CD14-positive monocyte (primary cell): ENCODE data around the gene MTCL3.

Source experiments
- DNase-seq, 3 donors: peaks; one replicate each; pipeline ENCODE4 v3.0.0-alpha.2; 2011 to 2022
- H2AFZ ChIP-seq: 2 replicates; pipeline ENCODE4 v1.6.0; 2012; ENCODE audit warnings: mild to moderate bottlenecking, low read depth, low read length, inconsistent platforms; ENCODE audit not compliant: insufficient read depth, poor library complexity, severe bottlenecking
- H3K27ac ChIP-seq, 2 donors: 1 replicate in 1 of 2; 2 replicates in 1 of 2; pipeline ENCODE4 v1.5.1; 2012 to 2013; ENCODE audit warnings: low read length in 2 of 2, control low read depth in 1 of 2, inconsistent platforms in 1 of 2, low read depth in 1 of 2, mild to moderate bottlenecking in 1 of 2
- H3K27me3 ChIP-seq, 2 donors: one replicate each; pipeline versions ENCODE4 v1.6.0 to v1.6.1; 2011 to 2013; ENCODE audit warnings: low read length in 2 of 2; ENCODE audit not compliant: control insufficient read depth in 2 of 2, insufficient read depth in 2 of 2
- H3K36me3 ChIP-seq, 2 donors: replicated peaks in 1 of 2; 1 replicate in 1 of 2; 2 replicates in 1 of 2; pipeline versions ENCODE4 v1.5.1 to v1.6.1; 2012 to 2013; ENCODE audit warnings: low read length in 2 of 2, control low read depth in 1 of 2, inconsistent platforms in 1 of 2, mild to moderate bottlenecking in 1 of 2; ENCODE audit not compliant: insufficient read depth in 2 of 2, control insufficient read depth in 1 of 2
- H3K4me1 ChIP-seq, 2 donors: 1 replicate in 1 of 2; 2 replicates in 1 of 2; pipeline versions ENCODE4 v1.5.1 to v1.6.1; 2012 to 2013; ENCODE audit warnings: low read length in 2 of 2, control low read depth in 1 of 2, inconsistent platforms in 1 of 2, mild to moderate bottlenecking in 1 of 2, moderate library complexity in 1 of 2; ENCODE audit not compliant: insufficient read depth in 2 of 2, control insufficient read depth in 1 of 2
- H3K4me2 ChIP-seq: replicated peaks from 2 replicates; pipeline ENCODE3; 2012; ENCODE audit warnings: low read length, moderate library complexity, mild to moderate bottlenecking; ENCODE audit not compliant: poor library complexity, severe bottlenecking; ENCODE audit errors: extremely low read depth
- H3K4me3 ChIP-seq, 3 experiments: fragments of 200-600 bp in 1 of 3; sonication (generic) in 1 of 3; replicated peaks in 1 of 3; 1 replicate in 2 of 3; 2 replicates in 1 of 3; pipeline ENCODE4 v1.5.1; 2011 to 2013; ENCODE audit warnings: low read length in 3 of 3, mild to moderate bottlenecking in 3 of 3, control low read depth in 2 of 3, low read depth in 2 of 3, inconsistent platforms in 1 of 3, moderate library complexity in 1 of 3
- H3K79me2 ChIP-seq: 2 replicates; pipeline ENCODE4 v1.6.0; 2012; ENCODE audit warnings: mild to moderate bottlenecking, control low read depth, inconsistent platforms, low read length, moderate library complexity; ENCODE audit not compliant: insufficient read depth
- H3K9ac ChIP-seq: 2 replicates; pipeline ENCODE4 v1.6.0; 2017; ENCODE audit warnings: low read length, mild to moderate bottlenecking; ENCODE audit not compliant: insufficient read depth, poor library complexity, severe bottlenecking
- H3K9me3 ChIP-seq, 2 donors: replicated peaks in 1 of 2; 1 replicate in 1 of 2; 2 replicates in 1 of 2; pipeline versions ENCODE4 v1.5.1 to v1.6.1; 2012 to 2013; ENCODE audit warnings: low read length in 2 of 2, control low read depth in 1 of 2; ENCODE audit not compliant: control insufficient read depth in 1 of 2, insufficient read depth in 1 of 2
- H4K20me1 ChIP-seq: 2 replicates; pipeline ENCODE4 v1.6.0; 2012; ENCODE audit warnings: mild to moderate bottlenecking, low read length, control low read depth, moderate library complexity; ENCODE audit not compliant: insufficient read depth
- H3K27ac Mint-ChIP-seq, 7 donors: one replicate each; pipeline ENCODE4 v1.8.0; 2020; ENCODE audit warnings: mild to moderate bottlenecking in 7 of 7, mixed read lengths in 7 of 7, moderate library complexity in 6 of 7, inconsistent platforms in 2 of 7
- H3K27me3 Mint-ChIP-seq, 3 donors: one replicate each; pipeline ENCODE4 v1.8.0; 2021 to 2022; ENCODE audit warnings: low read depth in 3 of 3, mild to moderate bottlenecking in 3 of 3, mixed read lengths in 3 of 3, moderate library complexity in 3 of 3, inconsistent platforms in 1 of 3
- H3K36me3 Mint-ChIP-seq, 2 donors: one replicate each; pipeline ENCODE4 v1.8.0; 2020; ENCODE audit warnings: mixed read lengths in 2 of 2, inconsistent platforms in 1 of 2, mild to moderate bottlenecking in 1 of 2
- H3K4me1 Mint-ChIP-seq: one replicate; pipeline ENCODE4 v1.8.0; 2020; ENCODE audit warnings: mild to moderate bottlenecking, mixed read lengths
- H3K4me3 Mint-ChIP-seq, 2 donors: one replicate each; pipeline ENCODE4 v1.8.0; 2020; ENCODE audit warnings: mild to moderate bottlenecking in 2 of 2, mixed read lengths in 2 of 2, moderate library complexity in 1 of 2
- H3K9me3 Mint-ChIP-seq, 7 donors: one replicate each; pipeline ENCODE4 v1.8.0; 2020 to 2022; ENCODE audit warnings: mixed read lengths in 7 of 7, mild to moderate bottlenecking in 6 of 7, moderate library complexity in 6 of 7, inconsistent platforms in 2 of 7
- CTCF ChIP-seq: fragments of 200-600 bp; IDR thresholded peaks from one replicate; pipeline ENCODE4 v1.8.0; 2022; ENCODE audit warnings: antibody characterized with exemption, mild to moderate bottlenecking
- WGBS: methylation state at CpG from one replicate; pipeline ENCODE4 v1.1.5; 2013; ENCODE audit warnings: missing lambda C conversion rate; ENCODE audit not compliant: insufficient coverage; 5-methylcytosine and 5-hydroxymethylcytosine counted together
- intact Hi-C, 2 donors: fragments of 100-400 bp; cut with micrococcal nuclease; formaldehyde crosslinking; loops; one replicate each; pipeline versions ENCODE4 v1.15.0 to v1.15.1; 2023

MTCL3 gene

GRCh38 chr6:127506894-127507293, 12.2 kb downstream of the MTCL3 start:
- intact Hi-C loops = no loop called here
- Mint-ChIP-seq H3K9me3 (peaks cover 0 to 3% (median 0%) of the 10 kb centered on the region in 7 donors), H3K4me1 (no peaks in the 10 kb centered on the region), H3K27me3 (peaks cover 3 to 8% (median 7%) of the 10 kb centered on the region in 3 donors), H3K27ac (no peak overlapping the region), H3K36me3 (no peaks in the 10 kb centered on the region), H3K4me3 (no peak overlapping the region)
- peaks cover 4 to 15% of the 10 kb centered on the region in 2 donors for H3K27me3 ChIP-seq
- no CpG with 5 or more reads among the region's 1 CpG for WGBS
- H3K4me1 ChIP-seq = no peaks in the 10 kb centered on the region
- no peaks in the 10 kb centered on the region for H3K79me2 ChIP-seq
- no peaks in the 10 kb centered on the region for H4K20me1 ChIP-seq
- no peak for DNase-seq
- no peak overlapping the region for H3K4me3 ChIP-seq
- no peaks in the 10 kb centered on the region for H3K9me3 ChIP-seq
- H3K36me3 ChIP-seq = no peaks in the 10 kb centered on the region
- no peak overlapping the region for H2AFZ ChIP-seq
- no peak for TF ChIP-seq CTCF
- H3K27ac ChIP-seq = no peak overlapping the region
- H3K4me2 ChIP-seq = no peak overlapping the region
- no peak overlapping the region for H3K9ac ChIP-seq

GRCh38 chr6:127503022-127503421, 16.1 kb downstream of the MTCL3 start:
- no peak overlapping the region for H3K27ac Mint-ChIP-seq
- no peaks in the 10 kb centered on the region for H3K9me3 ChIP-seq
- H3K4me3 Mint-ChIP-seq = no peak overlapping the region
- H4K20me1 ChIP-seq = no peaks in the 10 kb centered on the region
- no peak for DNase-seq
- H3K4me1 Mint-ChIP-seq = no peaks in the 10 kb centered on the region
- no peaks in the 10 kb centered on the region for H3K4me1 ChIP-seq
- no peak overlapping the region for H3K4me2 ChIP-seq
- peaks cover 0 to 3% (median 0%) of the 10 kb centered on the region in 7 donors for H3K9me3 Mint-ChIP-seq
- H3K9ac ChIP-seq = no peak overlapping the region
- intact Hi-C loops = no loop called here
- 100% methylated on average over 3 of the region's 3 CpGs for WGBS
- no peak for TF ChIP-seq CTCF
- peaks cover 3 to 6% (median 4%) of the 10 kb centered on the region in 3 donors for H3K27me3 Mint-ChIP-seq
- H3K27ac ChIP-seq = no peak overlapping the region
- no peaks in the 10 kb centered on the region for H3K79me2 ChIP-seq
- H3K36me3 Mint-ChIP-seq = no peaks in the 10 kb centered on the region
- no peaks in the 10 kb centered on the region for H3K36me3 ChIP-seq
- H3K4me3 ChIP-seq = no peak overlapping the region
- no peak overlapping the region for H2AFZ ChIP-seq
- H3K27me3 ChIP-seq = peaks cover 2% of the 10 kb centered on the region in 2 donors
